IgD-negative memory B cell (primary cell): ENCODE measurements around the gene CTSZ. TPM values are rescaled to one million over a fixed set of nuclear protein-coding genes. Genes with fewer than 3 reads are reported as not detected.
A peak's percentile ranks its signal among the peaks of the same experiment; 100 is the strongest.

ENCODE experiments used
- H3K27ac Mint-ChIP-seq, 3 donors: one replicate each; pipeline ENCODE4 v1.8.0; 2020 to 2022; ENCODE audit warnings: mild to moderate bottlenecking in 3 of 3, mixed read lengths in 3 of 3, moderate library complexity in 1 of 3
- H3K27me3 Mint-ChIP-seq: one replicate; pipeline ENCODE4 v1.8.0; 2021; ENCODE audit warnings: mixed read lengths
- H3K36me3 Mint-ChIP-seq: one replicate; pipeline ENCODE4 v1.8.0; 2020; ENCODE audit warnings: mild to moderate bottlenecking, mixed read lengths
- H3K4me1 Mint-ChIP-seq, 3 donors: one replicate each; pipeline ENCODE4 v1.8.0; 2020 to 2022; ENCODE audit warnings: mixed read lengths in 3 of 3, mild to moderate bottlenecking in 1 of 3
- H3K4me3 Mint-ChIP-seq, 4 donors: one replicate each; pipeline ENCODE4 v1.8.0; 2020 to 2022; ENCODE audit warnings: mild to moderate bottlenecking in 4 of 4, mixed read lengths in 4 of 4, moderate library complexity in 3 of 4
- H3K9me3 Mint-ChIP-seq, 3 donors: one replicate each; pipeline ENCODE4 v1.8.0; 2020 to 2021; ENCODE audit warnings: mixed read lengths in 3 of 3, mild to moderate bottlenecking in 1 of 3
- polyA plus RNA-seq: library from polyadenylated mRNA; unstranded; fragments of 300-500 nt; fragmentation: Illumina TruSeq; gene quantifications from one replicate; pipeline ENCODE4 v1.2.3, GENCODE V29; 2021

The CTSZ gene
- polyA plus RNA-seq, 1 donor from 2014 or later: 34.7 TPM

DNA sequence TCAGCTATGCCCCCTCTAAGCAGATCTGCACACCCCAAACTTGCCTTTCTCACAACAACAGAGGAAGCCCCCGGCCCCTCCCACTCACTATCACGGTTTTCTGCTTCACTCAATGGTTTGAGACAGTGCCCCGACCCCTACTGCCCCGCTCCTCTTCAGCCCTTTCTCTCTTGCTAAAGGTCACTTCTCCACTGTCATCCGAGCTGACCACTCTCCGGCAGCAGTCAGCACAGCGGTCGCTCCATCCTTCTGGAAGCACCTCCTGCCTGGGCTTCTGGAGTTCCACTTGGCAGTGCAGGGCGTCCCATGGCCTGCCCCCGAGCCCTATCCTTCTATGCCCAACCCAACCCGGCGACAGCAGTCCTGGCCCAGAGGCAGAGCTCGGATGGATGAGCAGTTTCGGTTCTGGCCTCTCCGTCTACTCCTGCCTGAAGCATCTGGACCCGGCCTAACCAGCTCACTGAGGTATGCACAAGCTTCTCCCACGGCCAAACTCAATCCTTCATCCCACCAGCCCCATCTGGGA is 4.1 kb downstream of the CTSZ start:
- peak overlapping the region; percentile 95 to 99 (median 97) for H3K27ac Mint-ChIP-seq
- peaks cover 25 to 27% (median 26%) of the 10 kb centered on the region in 3 donors for H3K4me1 Mint-ChIP-seq
- no peaks in the 10 kb centered on the region for H3K27me3 Mint-ChIP-seq
- H3K9me3 Mint-ChIP-seq: no peaks in the 10 kb centered on the region
- H3K4me3 Mint-ChIP-seq: peak overlapping the region; percentile 38 to 97 (median 86)
- peaks cover 8% of the 10 kb centered on the region for H3K36me3 Mint-ChIP-seq

DNA sequence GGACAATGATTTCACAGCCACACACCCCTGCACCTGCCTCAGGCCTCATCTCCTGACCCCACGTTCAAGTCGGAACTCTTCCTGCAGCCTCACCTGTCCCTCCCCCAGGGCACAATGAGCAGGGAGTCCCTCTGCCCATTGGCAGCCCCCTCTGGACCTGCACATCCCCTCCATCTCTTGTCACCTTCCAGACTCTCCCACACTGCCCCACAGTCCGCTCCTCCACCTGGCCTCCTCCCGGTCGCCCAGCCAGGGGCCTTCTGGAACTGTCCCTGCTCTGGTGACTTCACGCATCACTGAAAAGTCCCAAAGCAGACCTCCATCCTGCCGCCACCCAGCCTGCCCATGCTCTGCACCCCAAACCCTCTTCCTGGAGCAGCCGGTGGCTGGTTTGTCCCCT is 4.7 kb downstream of the CTSZ start:
- Mint-ChIP-seq H3K9me3 (no peaks in the 10 kb centered on the region), H3K36me3 (peaks cover 8% of the 10 kb centered on the region), H3K27me3 (no peaks in the 10 kb centered on the region), H3K4me3 (peak overlapping the region; percentile 38 to 97 (median 65)), H3K4me1 (peaks cover 21 to 27% (median 25%) of the 10 kb centered on the region in 3 donors), H3K27ac (peak overlapping the region; percentile 95 to 99 (median 97))

DNA sequence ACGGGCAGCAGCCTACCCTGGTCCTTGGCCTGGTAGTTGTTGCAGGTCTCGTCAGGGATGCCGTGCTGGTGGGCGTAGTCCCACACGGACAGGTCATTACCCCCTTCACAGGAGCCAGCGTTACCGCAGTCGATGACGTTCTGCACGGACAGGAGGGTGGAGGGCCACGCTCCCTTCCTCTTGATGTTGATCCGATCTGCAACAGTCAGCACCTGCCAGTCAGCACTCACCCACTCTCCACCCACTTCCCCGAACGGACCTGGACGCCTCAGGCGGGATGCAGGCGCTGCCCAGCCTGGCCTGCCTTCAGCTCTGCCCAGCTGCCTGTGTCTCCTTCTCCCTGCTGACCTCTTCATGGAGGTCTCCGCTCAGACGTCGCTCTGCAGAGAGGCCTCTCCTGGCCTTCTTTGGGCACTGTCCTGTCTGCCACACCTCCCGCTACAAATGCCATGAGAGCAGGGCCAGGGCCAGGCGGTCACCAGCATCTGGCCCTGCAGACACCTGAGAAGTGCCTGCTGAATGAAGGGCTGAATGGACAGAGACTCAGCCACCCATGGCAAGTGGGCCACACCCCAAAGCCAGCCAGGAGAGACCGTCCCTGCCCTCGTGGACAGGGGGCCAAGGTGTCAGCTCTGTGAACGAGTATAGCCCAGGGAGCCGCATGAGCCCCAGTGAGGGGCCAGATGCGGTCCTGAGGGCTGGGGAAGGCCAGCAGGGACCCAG is 5.4 kb downstream of the CTSZ start:
- peak overlapping the region in 1 of 4 donors; percentile 91 for H3K4me3 Mint-ChIP-seq
- H3K9me3 Mint-ChIP-seq: no peaks in the 10 kb centered on the region
- peaks cover 8% of the 10 kb centered on the region for H3K36me3 Mint-ChIP-seq
- H3K27me3 Mint-ChIP-seq: no peaks in the 10 kb centered on the region
- H3K4me1 Mint-ChIP-seq: peaks cover 21 to 27% (median 25%) of the 10 kb centered on the region in 3 donors
- peak overlapping the region in 2 of 3 donors; percentile 19 to 95 for H3K27ac Mint-ChIP-seq

DNA sequence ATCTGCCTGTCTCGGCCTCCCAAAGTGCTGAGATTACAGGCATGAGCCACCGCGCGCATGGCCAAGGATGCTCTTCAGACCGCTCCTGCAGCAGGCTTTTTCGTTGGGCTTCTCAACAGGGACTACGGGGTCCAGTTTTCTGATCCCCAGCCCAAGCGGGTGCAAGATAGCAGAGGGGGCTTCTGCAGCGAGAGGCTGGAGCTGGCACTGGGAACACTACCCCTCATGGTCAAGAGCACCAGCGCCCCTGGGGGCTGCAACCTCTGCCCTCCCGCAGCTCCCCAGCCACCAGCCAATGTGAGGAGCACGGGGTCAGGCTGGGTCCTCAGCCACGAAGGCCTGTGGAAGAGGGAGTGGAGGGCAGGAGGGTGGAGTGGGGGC is 6.0 kb downstream of the CTSZ start:
- Mint-ChIP-seq H3K9me3 (no peaks in the 10 kb centered on the region), H3K4me3 (no peak overlapping the region), H3K36me3 (peaks cover 8% of the 10 kb centered on the region), H3K4me1 (peaks cover 22 to 27% (median 25%) of the 10 kb centered on the region in 3 donors), H3K27me3 (no peaks in the 10 kb centered on the region), H3K27ac (no peak overlapping the region)

DNA sequence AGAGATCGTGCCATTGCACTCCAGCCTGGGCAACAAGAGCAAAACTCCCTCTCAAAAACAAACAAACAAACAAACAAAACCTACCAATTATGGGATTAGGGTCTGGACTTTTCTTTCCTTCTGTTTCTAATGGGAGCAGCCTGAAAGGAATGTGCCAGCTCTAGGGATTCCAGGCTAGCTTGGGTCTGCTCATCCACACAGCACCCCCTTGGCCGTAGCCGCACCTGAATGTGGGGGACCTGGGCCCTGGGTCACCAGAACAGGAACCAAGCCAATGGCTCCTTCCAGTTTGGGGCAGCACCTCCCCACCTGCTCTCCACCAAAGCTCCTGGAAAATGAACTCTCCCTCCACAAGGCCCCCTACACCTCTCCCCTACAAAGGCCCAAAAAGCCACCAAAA is 6.7 kb downstream of the CTSZ start:
- peaks cover 27 to 31% (median 29%) of the 10 kb centered on the region in 3 donors for H3K4me1 Mint-ChIP-seq
- H3K27me3 Mint-ChIP-seq: no peaks in the 10 kb centered on the region
- H3K4me3 Mint-ChIP-seq: no peak overlapping the region
- H3K36me3 Mint-ChIP-seq: peaks cover 8% of the 10 kb centered on the region
- H3K9me3 Mint-ChIP-seq: no peaks in the 10 kb centered on the region
- H3K27ac Mint-ChIP-seq: no peak overlapping the region

DNA sequence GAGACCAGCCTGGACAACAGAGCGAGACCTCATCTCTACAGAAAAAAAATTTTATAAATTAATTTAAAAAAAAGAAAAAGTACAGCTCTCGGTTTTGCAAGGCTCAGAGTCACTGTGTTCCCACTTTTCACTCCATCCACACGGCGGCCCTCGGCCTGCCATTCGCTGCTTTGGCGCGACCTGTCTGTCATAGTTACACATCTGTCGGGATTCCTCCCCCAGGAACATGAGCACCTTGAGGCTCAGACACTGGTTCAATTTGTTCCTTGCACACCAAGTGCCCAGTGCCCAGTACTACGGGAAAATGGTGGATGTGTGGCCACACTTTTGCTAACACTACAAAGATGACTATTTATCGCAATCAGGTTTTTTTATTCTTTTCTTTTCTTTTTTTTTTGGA is 8.4 kb downstream of the CTSZ start:
- H3K4me1 Mint-ChIP-seq: peaks cover 16 to 27% (median 26%) of the 10 kb centered on the region in 3 donors
- peak overlapping the region in 1 of 3 donors; percentile 53 for H3K27ac Mint-ChIP-seq
- no peaks in the 10 kb centered on the region for H3K9me3 Mint-ChIP-seq
- no peak overlapping the region for H3K4me3 Mint-ChIP-seq
- peaks cover under 1% of the 10 kb centered on the region for H3K36me3 Mint-ChIP-seq
- no peaks in the 10 kb centered on the region for H3K27me3 Mint-ChIP-seq

DNA sequence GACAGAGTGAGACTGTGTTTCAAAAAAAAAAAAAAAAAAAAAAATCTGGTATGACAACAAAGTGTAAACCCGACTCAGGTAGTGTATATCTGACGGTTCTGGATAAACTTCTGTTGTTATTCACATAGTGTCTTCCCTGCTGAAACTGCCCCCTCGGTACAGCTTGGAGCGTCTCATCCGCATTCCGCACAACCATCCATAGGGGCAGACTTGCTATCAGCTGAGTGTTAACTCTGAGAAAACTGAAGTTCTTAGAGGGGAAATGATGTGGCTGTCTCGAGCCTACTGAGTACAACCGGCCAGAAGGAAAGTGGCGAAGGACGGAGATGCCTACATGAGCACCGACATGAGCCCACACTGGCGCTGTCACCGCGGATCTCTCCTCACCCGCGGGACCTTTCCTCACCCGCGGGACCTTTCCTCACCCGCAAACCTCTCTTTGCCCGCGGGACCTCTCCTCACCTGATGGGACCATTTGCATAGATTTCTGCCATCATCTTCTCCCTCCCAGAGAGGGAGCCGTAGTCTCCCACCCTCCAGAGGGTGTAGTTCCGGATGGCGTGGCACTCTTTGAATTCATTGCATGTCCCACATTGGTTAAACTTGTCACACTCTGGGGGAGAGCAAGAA is 9.8 kb downstream of the CTSZ start:
- Mint-ChIP-seq H3K27me3 (no peaks in the 10 kb centered on the region), H3K9me3 (no peaks in the 10 kb centered on the region), H3K36me3 (no peaks in the 10 kb centered on the region), H3K4me3 (no peak overlapping the region), H3K4me1 (peaks cover 5 to 19% (median 18%) of the 10 kb centered on the region in 3 donors), H3K27ac (peak overlapping the region in 1 of 3 donors; percentile 54)

DNA sequence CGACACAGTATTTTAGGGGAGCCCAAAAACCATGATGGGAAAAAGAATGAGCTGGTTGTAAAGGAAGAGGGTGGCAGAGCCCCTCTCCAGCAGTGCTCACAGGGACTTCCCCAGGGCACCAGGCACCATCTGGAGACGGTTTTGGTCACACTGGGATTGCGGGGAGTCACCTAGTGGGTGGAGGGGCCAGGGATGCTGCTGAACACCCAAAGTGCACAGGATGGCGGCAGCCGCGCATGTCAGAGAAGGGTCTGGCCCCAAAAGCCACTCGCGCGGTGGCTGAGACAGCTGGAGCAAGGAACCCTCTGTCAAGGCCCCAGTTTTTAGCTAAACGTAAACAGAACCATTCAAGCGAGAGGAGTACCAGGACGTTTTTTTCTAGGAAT is 10.8 kb downstream of the CTSZ start:
- Mint-ChIP-seq H3K4me1 (peaks cover 5 to 19% (median 18%) of the 10 kb centered on the region in 3 donors), H3K27ac (peak overlapping the region in 1 of 3 donors; percentile 41), H3K36me3 (no peaks in the 10 kb centered on the region), H3K4me3 (no peak overlapping the region), H3K27me3 (no peaks in the 10 kb centered on the region), H3K9me3 (no peaks in the 10 kb centered on the region)

DNA sequence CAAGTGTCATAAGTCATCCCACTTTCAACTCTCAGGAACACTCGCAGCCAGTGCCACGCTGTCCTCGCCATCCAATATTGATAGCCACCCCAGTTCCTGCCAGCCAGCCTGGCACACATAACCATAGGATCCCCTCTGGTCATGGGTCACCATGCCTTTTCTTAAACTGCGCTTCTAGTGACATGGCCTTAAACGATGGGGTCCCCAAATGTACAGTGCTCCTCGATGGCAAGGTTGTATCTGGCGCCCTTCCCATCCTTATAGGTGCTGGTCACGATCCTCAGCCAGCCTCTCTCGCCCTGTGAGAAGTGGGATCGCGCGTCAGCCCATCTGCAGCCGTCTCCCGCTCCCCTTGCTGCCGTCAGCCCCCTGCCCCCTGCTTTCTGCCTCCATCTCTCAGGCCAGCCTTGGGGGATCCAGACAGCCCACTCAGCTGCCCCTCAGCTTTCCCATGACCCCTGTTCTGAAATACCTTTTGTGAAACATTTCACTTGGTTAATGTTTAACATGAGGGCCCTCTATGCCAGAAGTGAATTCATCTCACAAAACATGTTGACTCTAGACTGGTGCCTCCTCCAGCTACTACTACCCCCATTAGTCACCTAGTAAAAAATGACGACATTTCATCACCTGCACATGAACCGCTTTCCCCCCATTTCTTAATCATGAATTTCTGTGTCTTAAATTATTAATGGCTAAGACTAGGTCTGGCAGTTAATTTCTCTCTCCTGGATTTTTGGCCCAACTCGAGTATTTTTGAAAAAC is 11.4 kb downstream of the CTSZ start:
- Mint-ChIP-seq H3K9me3 (no peaks in the 10 kb centered on the region), H3K27me3 (no peaks in the 10 kb centered on the region), H3K4me1 (peaks cover 5 to 19% (median 18%) of the 10 kb centered on the region in 3 donors), H3K36me3 (no peaks in the 10 kb centered on the region), H3K4me3 (peak overlapping the region in 1 of 4 donors; percentile 68), H3K27ac (peak overlapping the region in 2 of 3 donors; percentile 23 to 41)

DNA sequence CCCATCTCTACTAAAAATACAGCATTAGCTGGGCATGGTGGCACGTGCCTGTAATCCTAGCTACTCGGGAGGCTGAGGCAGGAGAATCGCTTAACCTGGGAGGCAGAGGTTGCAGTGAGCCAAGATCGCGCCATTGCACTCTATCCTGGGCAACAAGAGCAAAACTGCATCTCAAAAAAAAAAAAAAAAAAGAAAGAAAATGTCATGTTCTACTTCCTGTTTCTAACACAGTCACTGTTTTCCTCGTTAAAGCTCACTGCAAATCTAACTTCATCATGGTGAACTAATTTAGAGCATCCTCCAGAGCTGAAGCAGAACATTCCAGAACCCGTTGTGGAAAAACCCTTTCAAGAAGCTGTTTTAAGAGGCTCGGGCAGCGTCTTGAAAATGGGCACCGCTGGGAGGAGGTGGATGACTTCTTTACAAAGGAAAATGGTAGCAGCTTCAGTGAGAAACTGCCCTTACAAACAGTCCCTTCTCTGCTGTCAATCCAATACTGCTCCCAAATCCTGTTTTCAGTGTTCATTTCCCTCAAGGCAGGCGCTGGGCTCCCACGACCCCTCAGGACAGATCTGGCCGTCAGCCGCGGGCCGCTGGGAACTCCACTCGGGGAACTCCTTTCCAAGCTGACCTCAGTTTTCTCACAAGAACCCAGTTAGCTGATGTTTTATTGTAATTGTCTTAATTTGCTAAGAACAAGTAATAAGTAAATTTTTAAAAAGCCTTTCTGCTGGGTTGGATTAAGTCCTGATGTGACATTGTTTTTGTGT is 12.5 kb downstream of the CTSZ start:
- no peaks in the 10 kb centered on the region for H3K27me3 Mint-ChIP-seq
- peaks cover 5 to 20% (median 19%) of the 10 kb centered on the region in 3 donors for H3K4me1 Mint-ChIP-seq
- no peaks in the 10 kb centered on the region for H3K36me3 Mint-ChIP-seq
- H3K9me3 Mint-ChIP-seq: no peaks in the 10 kb centered on the region
- H3K4me3 Mint-ChIP-seq: peak overlapping the region in 1 of 4 donors; percentile 48
- H3K27ac Mint-ChIP-seq: peak overlapping the region; percentile 41 to 73 (median 63)

DNA sequence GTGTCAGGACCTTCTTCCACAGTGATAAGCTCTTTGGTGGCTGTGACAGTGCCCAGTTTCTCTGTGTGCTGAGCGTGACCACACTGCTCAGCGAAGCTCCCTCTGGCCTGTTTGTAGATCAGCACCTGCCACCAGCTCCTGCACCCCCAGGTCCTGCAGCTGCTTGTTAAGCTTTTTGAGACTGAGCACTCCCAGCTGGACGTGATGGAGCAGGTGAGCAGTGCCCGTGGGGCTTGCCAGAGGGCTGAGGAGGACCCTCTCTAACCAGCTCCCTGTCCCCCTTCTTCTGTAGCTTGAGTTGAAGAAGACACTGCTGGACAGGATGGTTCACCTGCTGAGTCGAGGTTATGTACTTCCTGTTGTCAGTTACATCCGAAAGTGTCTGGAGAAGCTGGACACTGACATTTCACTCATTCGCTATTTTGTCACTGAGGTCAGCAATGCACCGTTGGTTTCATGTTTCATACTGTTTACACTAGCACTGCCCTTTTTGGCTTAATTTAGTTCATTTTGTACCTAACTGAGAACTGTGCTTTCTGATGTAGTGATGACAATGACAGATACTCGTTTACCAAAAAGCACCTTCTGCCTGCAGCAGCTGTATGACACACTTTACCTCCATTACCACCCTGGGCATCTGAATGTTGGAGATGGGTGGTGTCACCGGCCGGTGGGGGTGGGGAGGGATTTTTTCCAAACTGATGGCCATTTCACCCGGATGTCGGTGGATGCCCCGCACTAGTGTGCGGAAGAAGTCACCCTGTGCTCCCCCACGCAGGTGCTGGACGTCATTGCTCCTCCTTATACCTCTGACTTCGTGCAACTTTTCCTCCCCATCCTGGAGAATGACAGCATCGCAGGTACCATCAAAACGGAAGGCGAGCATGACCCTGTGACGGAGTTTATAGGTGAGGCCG is 13.5 kb downstream of the CTSZ start:
- Mint-ChIP-seq H3K4me1 (peaks cover 5 to 20% (median 19%) of the 10 kb centered on the region in 3 donors), H3K27me3 (no peaks in the 10 kb centered on the region), H3K27ac (peak overlapping the region in 2 of 3 donors; percentile 22 to 41), H3K36me3 (peaks cover 3% of the 10 kb centered on the region), H3K4me3 (peak overlapping the region in 2 of 4 donors; percentile 18 to 48), H3K9me3 (no peaks in the 10 kb centered on the region)

DNA sequence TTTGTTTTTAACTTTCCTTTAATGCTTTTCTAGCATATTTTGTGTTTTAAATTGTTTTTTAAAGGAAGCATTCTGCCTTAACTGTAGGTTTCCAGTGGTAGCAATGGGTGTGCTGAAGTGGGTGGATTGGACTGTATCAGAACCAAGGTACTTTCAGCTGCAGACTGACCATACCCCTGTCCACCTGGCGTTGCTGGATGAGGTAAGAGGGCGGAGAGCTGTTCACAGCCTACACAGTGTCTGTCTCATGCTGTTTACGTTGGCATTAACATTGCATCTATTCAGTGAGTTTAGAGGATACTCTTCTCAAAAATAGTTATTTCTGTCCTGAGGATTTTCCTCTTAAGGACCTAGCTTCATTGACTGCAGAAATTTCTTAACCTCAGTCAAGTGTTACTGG is 14.1 kb downstream of the CTSZ start:
- H3K27me3 Mint-ChIP-seq: no peaks in the 10 kb centered on the region
- no peaks in the 10 kb centered on the region for H3K9me3 Mint-ChIP-seq
- H3K36me3 Mint-ChIP-seq: peaks cover 3% of the 10 kb centered on the region
- H3K4me1 Mint-ChIP-seq: peaks cover 5 to 20% (median 19%) of the 10 kb centered on the region in 3 donors
- peak overlapping the region in 2 of 3 donors; percentile 14 to 39 for H3K27ac Mint-ChIP-seq
- H3K4me3 Mint-ChIP-seq: no peak overlapping the region

DNA sequence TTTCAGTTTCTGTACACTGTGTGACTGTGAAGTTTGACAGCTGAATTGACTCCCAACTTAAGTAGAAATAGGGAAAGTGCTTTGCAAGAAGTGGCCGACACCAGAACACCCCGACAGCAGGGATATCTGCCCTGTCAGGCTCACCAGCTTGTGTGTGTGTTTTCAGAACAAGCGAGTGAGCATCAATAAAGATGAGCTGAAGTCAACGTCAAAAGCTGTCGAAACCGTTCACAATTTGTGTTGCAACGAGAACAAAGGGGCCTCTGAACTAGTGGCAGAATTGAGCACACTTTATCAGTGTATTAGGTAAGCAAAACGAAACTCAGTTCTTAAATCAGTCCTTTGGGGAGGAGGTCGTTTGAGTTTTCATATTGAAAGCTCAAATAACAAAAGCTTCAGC is 15.3 kb downstream of the CTSZ start:
- Mint-ChIP-seq H3K36me3 (peaks cover 4% of the 10 kb centered on the region), H3K9me3 (no peaks in the 10 kb centered on the region), H3K27ac (peak overlapping the region in 1 of 3 donors; percentile 46), H3K4me3 (no peak overlapping the region), H3K4me1 (peaks cover 9 to 21% (median 20%) of the 10 kb centered on the region in 3 donors), H3K27me3 (no peaks in the 10 kb centered on the region)
